Endothelial cell of umbilical vein (primary cell): ENCODE measurements around the gene DCDC1. TPM values are rescaled to one million over a fixed set of nuclear protein-coding genes. Genes with fewer than 3 reads are reported as not detected.

Source experiments
- BruUV-seq: library from RNA; stranded (reverse); fragments of 400-500 nt; replicated peaks from 2 replicates; lab custom pipeline; 2021; lab: Mats Ljungman, UMichigan
- CTCF ChIA-PET: fragments of 300-600, 350-600 bp; sonication (Branson Sonifier 250); formaldehyde crosslinking; loops from one replicate; lab custom pipeline; 2021; ENCODE audit warnings: antibody characterized with exemption, inconsistent platforms; lab: Charles Lee
- POLR2A ChIA-PET: fragments of 300-600, 350-600 bp; sonication (Branson Sonifier 250); formaldehyde crosslinking; loops from one replicate; lab custom pipeline; 2021; ENCODE audit warnings: antibody characterized with exemption, inconsistent platforms; lab: Charles Lee
- DNase-seq: peaks from one replicate; pipeline ENCODE4 v3.0.0-alpha.2; 2011; ENCODE audit warnings: low read depth, low spot score
- FAIRE-seq: peaks from 2 replicates; lab custom pipeline; 2011; peaks lifted over from hg19 to GRCh38; lab: Jason Lieb, UNC
- H2AFZ ChIP-seq: 2 replicates; pipeline ENCODE4 v1.6.0; 2012; ENCODE audit warnings: low read depth, low read length, control low read depth, inconsistent platforms
- H3K27ac ChIP-seq: 2 replicates; pipeline ENCODE4 v1.5.1; 2011; ENCODE audit warnings: low read depth, mild to moderate bottlenecking, control low read depth, low read length, moderate library complexity; ENCODE audit not compliant: insufficient read depth
- H3K27me3 ChIP-seq, 2 experiments: 2 replicates each; pipeline versions ENCODE4 v1.6.0 to v1.6.1; 2011; ENCODE audit warnings: low read length in 2 of 2, mixed read lengths in 1 of 2; ENCODE audit not compliant: control insufficient read depth in 2 of 2, insufficient read depth in 2 of 2
- H3K36me3 ChIP-seq, 2 experiments: 2 replicates in 1 of 2; 3 replicates in 1 of 2; pipeline ENCODE4 v1.5.1; 2011; ENCODE audit warnings: low read length in 2 of 2, mild to moderate bottlenecking in 1 of 2, moderate library complexity in 1 of 2; ENCODE audit not compliant: control insufficient read depth in 2 of 2, insufficient read depth in 2 of 2; ENCODE audit errors: extremely low read depth in 1 of 2
- H3K4me1 ChIP-seq: 3 replicates; pipeline ENCODE4 v1.5.1; 2011; ENCODE audit warnings: mild to moderate bottlenecking, low read length; ENCODE audit not compliant: control insufficient read depth, insufficient read depth; ENCODE audit errors: extremely low read depth
- H3K4me2 ChIP-seq: 2 replicates; pipeline ENCODE4 v1.6.1; 2011; ENCODE audit warnings: low read length, control low read depth, mixed read lengths; ENCODE audit not compliant: insufficient read depth
- H3K4me3 ChIP-seq, 3 experiments: fragments of 200-600 bp in 1 of 3; sonication (generic), shearing (Covaris generic) in 1 of 3; replicated peaks in 1 of 3; 2 replicates each; pipeline ENCODE4 v1.5.1; 2011 to 2016; ENCODE audit warnings: control low read depth in 3 of 3, low read length in 3 of 3, mild to moderate bottlenecking in 2 of 3, inconsistent platforms in 1 of 3, low read depth in 1 of 3, moderate library complexity in 1 of 3; ENCODE audit not compliant: insufficient read depth in 1 of 3
- H3K79me2 ChIP-seq: 2 replicates; pipeline ENCODE4 v1.6.0; 2012; ENCODE audit warnings: low read length, inconsistent platforms; ENCODE audit not compliant: control insufficient read depth, insufficient read depth
- H3K9ac ChIP-seq: replicated peaks from 2 replicates; pipeline ENCODE3; 2011; ENCODE audit warnings: low read length, control low read depth; ENCODE audit not compliant: insufficient read depth; ENCODE audit errors: extremely low read depth
- H3K9me1 ChIP-seq: replicated peaks from 3 replicates; pipeline ENCODE4 v1.6.0; 2011; ENCODE audit warnings: mild to moderate bottlenecking, low read length; ENCODE audit not compliant: control insufficient read depth, insufficient read depth; ENCODE audit errors: extremely low read depth
- H3K9me3 ChIP-seq: replicated peaks from 2 replicates; pipeline ENCODE4 v1.5.1; 2012; ENCODE audit warnings: low read length, inconsistent platforms; ENCODE audit not compliant: control insufficient read depth, insufficient read depth
- H4K20me1 ChIP-seq: replicated peaks from 2 replicates; pipeline ENCODE3; 2011; ENCODE audit warnings: mild to moderate bottlenecking, low read length; ENCODE audit not compliant: control insufficient read depth, insufficient read depth; ENCODE audit errors: extremely low read depth
- CTCF ChIP-seq, 2 donors: IDR thresholded peaks; 1 replicate in 1 of 2; 2 replicates in 1 of 2; pipeline ENCODE4 v1.5.1; 2011; ENCODE audit warnings: low read length in 2 of 2, mild to moderate bottlenecking in 2 of 2, moderate library complexity in 2 of 2, control low read depth in 1 of 2, inconsistent platforms in 1 of 2, low read depth in 1 of 2; ENCODE audit not compliant: insufficient read depth in 1 of 2; ENCODE audit errors: extremely low read depth in 1 of 2
- EZH2 ChIP-seq: IDR thresholded peaks from 2 replicates; pipeline ENCODE4 v1.6.1; 2012; ENCODE audit warnings: borderline replicate concordance, low read depth, mild to moderate bottlenecking, moderate library complexity, low read length, inconsistent platforms; ENCODE audit not compliant: severe bottlenecking
- FOS ChIP-seq: IDR thresholded peaks from 2 replicates; pipeline ENCODE4 v1.6.1; 2011; ENCODE audit warnings: mild to moderate bottlenecking, low read length, moderate library complexity, borderline replicate concordance; ENCODE audit not compliant: insufficient read depth
- GATA2 ChIP-seq: IDR thresholded peaks from 2 replicates; pipeline ENCODE4 v1.7.0; 2011; ENCODE audit warnings: low read depth, mild to moderate bottlenecking, moderate library complexity, mixed read lengths, low read length; ENCODE audit not compliant: insufficient read length, insufficient read depth
- JUN ChIP-seq: IDR thresholded peaks from 2 replicates; pipeline ENCODE4 v1.6.1; 2011; ENCODE audit warnings: borderline replicate concordance, low read depth; ENCODE audit not compliant: insufficient read length, insufficient read depth
- MAX ChIP-seq: IDR thresholded peaks from 2 replicates; pipeline ENCODE4 v1.6.1; 2011; ENCODE audit not compliant: insufficient read depth, insufficient read length
- MYC ChIP-seq: IDR thresholded peaks from one replicate; pipeline ENCODE4 v1.6.1; 2011; ENCODE audit warnings: mild to moderate bottlenecking, low read depth, low read length
- POLR2A ChIP-seq: IDR thresholded peaks from 2 replicates; pipeline ENCODE4 v1.6.1; 2012; ENCODE audit warnings: low read depth, mild to moderate bottlenecking, control low read depth, low read length
- POLR2AphosphoS5 ChIP-seq: IDR thresholded peaks from 2 replicates; pipeline ENCODE4 v1.6.1; 2012; ENCODE audit warnings: low read depth, mild to moderate bottlenecking, control low read depth, low read length, moderate library complexity; ENCODE audit not compliant: insufficient read depth
- dilution Hi-C: fragments of 300-500 bp; cut with MboI; formaldehyde crosslinking; loops from one replicate; pipeline ENCODE4 v1.15.0; 2019; ENCODE audit warnings: low sequenced_read_pairs; ENCODE audit not compliant: extremely low pct_ligation_motif_present
- intact Hi-C: fragments of 100-400 bp; cut with micrococcal nuclease; formaldehyde crosslinking; loops from one replicate; pipeline ENCODE4 v1.10.0; 2022
- polyA plus RNA-seq, 4 experiments: library from polyadenylated mRNA; depleted of rRNA in 3 of 4; stranded (reverse) in 3 of 4; unstranded in 1 of 4; fragments of >200 nt; gene quantifications; 2 replicates each; pipeline versions ENCODE4 v1.2.1 to v1.2.3, GENCODE V29; 2011 to 2012; ENCODE audit warnings: missing spikeins in 1 of 4
- total RNA-seq: library from RNA; stranded (reverse); gene quantifications from 2 replicates; pipeline ENCODE4 v1.2.3, GENCODE V29; 2021

DCDC1 gene
- total and polyA plus RNA-seq, 2 donors (not counting 3 experiments of a cell fraction or from before 2014, with no cell fraction given), result 0.04 TPM; not detected in 1

DNA sequence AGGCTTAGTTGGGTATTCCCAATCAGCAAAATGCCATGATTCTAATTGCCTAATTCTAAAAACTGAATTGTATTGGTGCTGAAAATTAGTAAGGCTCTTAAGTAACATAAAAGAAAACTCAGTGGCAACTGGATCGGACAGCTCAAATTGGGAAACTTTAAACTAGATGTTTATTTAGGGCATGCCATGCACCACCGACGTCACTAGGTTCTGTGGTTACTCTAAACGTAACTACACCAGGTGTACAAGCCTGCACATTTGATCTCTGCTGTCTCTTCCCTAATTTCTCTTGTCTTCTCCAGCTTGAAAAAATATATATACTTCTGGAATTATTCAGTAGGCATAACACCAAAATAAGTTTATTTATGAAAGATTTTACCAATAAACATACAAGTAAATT lies 378.2 kb downstream of the DCDC1 start:
- no peak for TF ChIP-seq POLR2A
- TF ChIP-seq CTCF (IDR thresholded peaks at IDR 0.05; ENCODE audit: extremely low read depth in 1 of 2, insufficient read depth in 1 of 2, low read depth in 1 of 2, low read length in 2 of 2), result no peak
- TF ChIP-seq JUN, result no peak
- no peak for TF ChIP-seq MAX
- TF ChIP-seq FOS, result no peak
- no peak for TF ChIP-seq MYC
- no peak for TF ChIP-seq GATA2
- no peak for TF ChIP-seq POLR2AphosphoS5
- TF ChIP-seq EZH2, result no peak
- Histone ChIP-seq H3K36me3 (no peaks in the 10 kb centered on the region), H3K4me2 (no peak overlapping the region), H2AFZ (no peak overlapping the region), H3K79me2 (no peaks in the 10 kb centered on the region), H3K9me3 (no peaks in the 10 kb centered on the region), H3K4me3 (no peak overlapping the region), H3K9ac (no peak overlapping the region), H3K27me3 (no peaks in the 10 kb centered on the region), H3K9me1 (no peaks in the 10 kb centered on the region), H3K27ac (no peak overlapping the region), H3K4me1 (no peaks in the 10 kb centered on the region), H4K20me1 (no peaks in the 10 kb centered on the region)
- dilution Hi-C loops, result no loop called here
- POLR2A ChIA-PET, result no interaction called here
- intact Hi-C loops, result no loop called here
- DNase-seq (no peak), FAIRE-seq (no peak)
- CTCF ChIA-PET, result no interaction called here
- BruUV-seq, result no TSS peak
